Measurements from ENCODE around the gene PEX26. TPM values are rescaled to one million over a fixed set of nuclear protein-coding genes. Genes with fewer than 3 reads are reported as not detected.

The PEX26 gene
- total and polyA plus RNA-seq, 2 of the 13 experiments (the other 11 are each of a cell fraction or from before 2014, with no cell fraction given), result 10.6 to 25.1 TPM

GRCh38 chr22:18059991-18060390 lies 17.8 kb upstream of the PEX26 start:
- Histone ChIP-seq H3K4me1 (ENCODE audit: insufficient read depth, low read length) (peaks cover 77% of the 10 kb centered on the region), H2AFZ (ENCODE audit: low read length) (no peak overlapping the region), H3K4me2 (ENCODE audit: low read depth, low read length) (no peak overlapping the region), H3K9ac (ENCODE audit: insufficient read depth, low read depth, low read length) (no peak overlapping the region), H3K27ac (ENCODE audit: extremely low read length, insufficient read depth, low read length) (no peak overlapping the region), H4K20me1 (ENCODE audit: insufficient read depth, low read length) (no peaks in the 10 kb centered on the region), H3K9me3 (ENCODE audit: low read length) (no peaks in the 10 kb centered on the region), H3K4me3 (replicated peaks in 1 of 3; ENCODE audit: insufficient read depth in 1 of 3, low read depth in 2 of 3, low read length in 3 of 3) (no peak overlapping the region), H3K36me3 (replicated peaks in 1 of 2; ENCODE audit: control insufficient read depth in 1 of 2, insufficient read depth in 2 of 2, low read length in 2 of 2) (no peaks in the 10 kb centered on the region), H3K79me2 (ENCODE audit: insufficient read depth, low read length) (no peaks in the 10 kb centered on the region), H3K27me3 (ENCODE audit: control insufficient read depth in 1 of 2, insufficient read depth in 2 of 2, low read length in 2 of 2) (no peaks in the 10 kb centered on the region)
- WGBS (ENCODE audit: low lambda C conversion rate), result 90% methylated on average over 5 of the region's 5 CpGs
- CTCF ChIA-PET (ENCODE audit: low intra/inter-chr PET ratio, low total read pairs), result no interaction called here
- no peak for ATAC-seq
- intact Hi-C loops (cut with micrococcal nuclease; ENCODE audit: unreplicated experiment) (no loop called here), in situ Hi-C loops (cut with HindIII; ENCODE audit: extremely low pct_ligation_motif_present, low pct_unique_long_range_greater_than_20kb) (no loop called here)
- BruUV-seq (replicated peaks), result no TSS peak
- no peak for FAIRE-seq
- TF ChIP-seq ARID2 (CRISPR knock-in tag; IDR thresholded peaks at IDR 0.05; ENCODE audit: borderline replicate concordance) (no peak), PRPF4 (IDR thresholded peaks at IDR 0.05; ENCODE audit: low read depth, low read length, poor library complexity, severe bottlenecking) (no peak), NFYB (CRISPR knock-in tag; IDR thresholded peaks at IDR 0.05) (no peak), MLLT10 (CRISPR knock-in tag; IDR thresholded peaks at IDR 0.05) (no peak), E2F1 (CRISPR knock-in tag; IDR thresholded peaks at IDR 0.05) (no peak), LBX2 (CRISPR knock-in tag; IDR thresholded peaks at IDR 0.05; ENCODE audit: borderline replicate concordance) (no peak), MIER3 (CRISPR knock-in tag; IDR thresholded peaks at IDR 0.05; ENCODE audit: borderline replicate concordance) (no peak), KDM5B (CRISPR knock-in tag; IDR thresholded peaks at IDR 0.05; ENCODE audit: borderline replicate concordance) (no peak), SAFB2 (CRISPR knock-in tag; IDR thresholded peaks at IDR 0.05; ENCODE audit: borderline replicate concordance, low read depth) (no peak), ZBTB7B (CRISPR knock-in tag; IDR thresholded peaks at IDR 0.05) (no peak), PRDM4 (CRISPR knock-in tag; IDR thresholded peaks at IDR 0.05; ENCODE audit: borderline replicate concordance) (no peak), ZBTB49 (CRISPR knock-in tag; IDR thresholded peaks at IDR 0.05; ENCODE audit: borderline replicate concordance) (no peak), BORCS8-MEF2B (CRISPR knock-in tag; IDR thresholded peaks at IDR 0.05) (no peak)
- POLR2A ChIA-PET, result interaction anchor here (1.6 to 4.0 kb wide), 5 partner anchors 9 to 60 kb away, joined by 5 to 57 read pairs (median 7); partner anchors contain the start of gene PEX26
- no peak for DNase-seq (ENCODE audit: low spot score)
